HG03196 (cell line): ENCODE data around the gene NOXO1.

Source experiments
- ATAC-seq: cut with Tn5 transposase; IDR thresholded peaks from one replicate; pipeline ENCODE4 v1.9.1; 2021; ENCODE audit not compliant: unreplicated experiment

Gene NOXO1

DNA sequence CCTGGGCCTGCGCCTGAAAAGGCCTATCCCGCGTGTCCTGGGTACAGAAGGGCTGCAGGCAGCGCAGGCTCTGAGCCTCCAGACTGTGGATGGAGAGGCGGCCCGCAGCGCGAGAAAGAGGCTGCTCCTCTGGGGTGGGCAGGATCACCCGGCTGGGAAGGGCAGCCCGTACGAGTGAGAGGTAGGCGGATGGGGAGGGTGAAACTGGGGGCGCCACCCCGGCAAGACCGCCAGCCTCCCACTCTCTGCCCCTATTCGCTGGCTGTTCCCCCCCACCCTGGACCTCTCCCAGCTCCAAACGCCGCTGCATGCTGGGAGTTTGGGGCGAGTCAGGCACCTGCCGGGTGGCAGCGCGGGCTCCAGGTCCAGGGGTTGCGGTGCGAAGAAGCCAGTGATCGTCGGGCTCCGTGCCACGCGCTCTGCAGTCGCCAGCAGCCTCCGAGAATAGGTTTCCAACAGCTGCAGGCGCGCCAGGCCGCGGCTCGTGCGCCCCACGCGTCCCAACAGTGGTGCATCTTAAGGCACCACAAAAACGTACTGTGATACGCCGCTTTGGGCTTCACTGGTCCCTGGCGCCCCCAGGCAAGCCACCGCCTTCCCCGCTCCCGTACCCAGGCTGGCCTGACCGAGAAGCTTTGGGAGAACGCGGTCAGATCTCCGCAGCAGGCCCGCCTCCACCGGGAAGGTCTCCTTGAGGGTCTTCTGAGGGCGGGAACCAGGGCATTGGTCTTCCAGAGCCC, 1.1 kb downstream of the NOXO1 start:
- ATAC-seq: no peak

DNA sequence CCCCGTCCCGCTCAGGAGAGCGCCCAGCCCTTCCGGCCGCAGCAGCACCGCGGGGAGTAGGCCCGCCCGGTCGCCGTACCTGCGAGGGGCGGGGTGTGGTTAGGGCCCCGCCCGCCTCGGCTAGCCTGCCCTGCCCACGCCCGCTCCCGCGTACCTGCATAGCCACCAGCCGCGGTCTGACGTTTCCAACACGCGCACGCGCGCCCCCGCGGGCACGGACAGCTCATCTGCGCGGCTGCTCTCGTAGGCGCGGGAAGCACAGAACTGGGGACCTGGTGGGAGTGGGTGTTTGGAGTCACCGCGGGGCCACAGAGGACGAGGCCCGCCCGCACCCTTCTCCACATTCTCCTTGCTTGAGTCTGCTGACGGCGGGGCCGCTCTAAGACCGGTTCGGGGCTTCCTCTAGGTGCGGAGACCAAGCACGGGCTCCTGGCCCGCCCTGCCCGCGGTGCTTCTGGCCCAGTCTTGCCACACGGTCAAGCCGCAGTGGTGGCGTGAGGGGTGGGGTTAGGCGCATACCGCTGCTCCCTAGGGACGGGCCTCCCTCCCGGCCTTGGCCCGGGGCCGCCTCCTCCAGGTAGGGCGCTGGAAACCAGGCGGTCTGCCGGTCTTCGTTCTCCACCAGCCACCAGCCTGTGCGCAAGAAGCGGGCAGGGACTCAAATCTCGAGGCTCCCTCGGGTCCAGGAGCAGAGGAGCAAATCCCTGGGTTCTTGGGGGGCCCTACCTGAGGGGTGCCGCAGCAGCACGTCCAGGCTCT, 1.8 kb downstream of the NOXO1 start:
- ATAC-seq: no peak

DNA sequence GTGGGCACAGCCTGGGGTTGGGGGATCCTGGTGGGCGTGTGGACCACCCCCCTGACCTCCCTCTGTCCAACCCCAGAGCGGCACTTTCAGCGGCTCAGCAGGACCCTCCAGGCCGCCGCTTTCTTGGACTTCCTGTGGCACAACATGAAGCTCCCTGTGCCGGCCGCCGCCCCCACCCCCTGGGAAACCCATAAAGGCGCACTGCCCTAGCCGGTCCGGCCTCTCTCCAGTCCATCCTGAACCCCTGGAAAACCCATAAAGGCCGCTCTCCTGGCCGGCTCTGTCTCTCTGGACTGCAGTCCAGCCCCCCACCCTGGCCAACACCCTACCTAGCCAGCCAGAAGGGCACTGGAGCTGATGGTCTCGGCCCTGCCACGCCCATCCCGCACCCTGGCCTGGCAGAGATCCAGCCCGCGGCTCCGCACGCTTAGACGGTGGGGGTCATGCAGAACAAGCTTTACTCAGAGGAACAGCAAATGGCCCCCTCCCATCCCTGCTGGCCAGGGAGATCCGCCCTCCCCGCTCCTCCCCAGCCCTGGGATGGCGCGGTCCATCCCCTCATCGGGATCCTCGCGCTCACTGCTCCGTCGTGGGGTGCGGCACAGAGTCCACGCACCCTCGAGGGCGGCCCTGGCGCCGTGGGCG, 2.7 kb downstream of the NOXO1 start:
- ATAC-seq: no peak

DNA sequence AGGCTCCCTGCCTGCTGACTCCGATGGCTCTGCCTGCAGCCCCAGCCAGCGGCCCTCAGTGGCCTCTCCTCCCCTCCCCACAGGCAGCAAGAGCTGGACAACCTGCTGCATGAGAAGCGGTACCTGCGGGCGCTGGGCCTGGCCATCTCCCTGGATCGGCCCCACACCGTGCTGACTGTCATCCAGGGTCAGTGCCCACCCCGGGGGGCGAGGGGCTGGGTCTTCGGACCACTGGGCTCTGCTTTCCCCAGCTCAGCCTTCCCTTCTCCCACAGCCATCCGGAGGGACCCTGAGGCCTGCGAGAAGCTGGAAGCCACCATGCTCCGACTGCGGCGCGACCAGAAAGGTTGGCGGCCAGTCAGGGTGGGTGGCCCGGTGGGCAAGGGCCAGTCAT, 3.4 kb downstream of the NOXO1 start:
- ATAC-seq: no peak

DNA sequence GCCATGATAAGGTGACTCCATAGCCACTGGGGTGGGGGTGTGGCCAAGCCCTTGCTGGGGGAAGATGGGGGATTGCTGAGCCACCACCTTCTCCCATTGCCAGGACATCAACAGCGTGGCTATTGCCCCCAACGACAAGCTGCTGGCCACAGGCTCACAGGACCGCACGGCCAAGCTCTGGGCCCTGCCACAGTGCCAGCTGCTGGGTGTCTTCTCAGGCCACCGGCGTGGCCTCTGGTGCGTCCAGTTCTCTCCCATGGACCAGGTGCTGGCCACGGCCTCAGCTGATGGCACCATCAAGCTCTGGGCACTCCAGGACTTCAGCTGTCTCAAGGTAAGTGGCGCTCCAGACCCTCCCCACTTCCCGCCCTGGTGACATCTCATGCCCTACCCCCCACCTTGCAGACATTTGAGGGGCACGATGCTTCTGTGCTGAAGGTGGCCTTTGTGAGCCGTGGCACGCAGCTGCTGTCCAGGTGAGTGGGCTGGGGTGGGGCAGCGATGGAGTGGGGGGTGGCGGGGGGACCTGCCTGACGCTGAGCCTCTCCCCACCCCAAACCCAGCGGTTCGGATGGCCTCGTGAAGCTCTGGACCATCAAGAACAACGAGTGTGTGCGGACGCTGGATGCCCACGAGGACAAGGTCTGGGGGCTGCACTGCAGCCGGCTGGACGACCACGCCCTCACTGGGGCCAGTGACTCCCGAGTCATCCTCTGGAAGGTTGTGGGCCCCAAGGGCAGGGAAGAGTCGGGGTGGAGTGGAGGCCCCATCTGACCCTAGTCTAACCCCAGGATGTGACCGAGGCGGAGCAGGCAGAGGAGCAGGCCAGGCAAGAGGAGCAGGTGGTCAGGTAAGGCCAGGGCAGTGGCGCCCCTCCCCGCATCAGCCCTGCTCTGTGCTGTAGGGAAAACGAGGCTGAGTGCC, 4.1 kb downstream of the NOXO1 start:
- no peak for ATAC-seq

DNA sequence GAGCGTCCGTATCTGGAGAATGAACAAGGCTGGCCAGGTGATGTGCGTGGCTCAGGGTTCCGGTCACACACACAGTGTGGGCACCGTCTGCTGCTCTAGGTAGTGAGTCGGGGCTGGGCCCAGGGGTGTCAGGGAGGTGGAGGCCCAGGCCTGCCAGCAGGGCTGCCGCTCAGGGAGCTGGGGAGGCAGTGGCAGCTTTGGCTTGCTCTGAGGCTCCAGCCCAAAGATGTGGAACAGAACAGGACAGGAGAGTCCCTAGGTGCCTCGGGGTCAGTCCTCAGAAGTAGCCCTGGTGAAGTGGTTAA, 5.1 kb downstream of the NOXO1 start:
- no peak for ATAC-seq

DNA sequence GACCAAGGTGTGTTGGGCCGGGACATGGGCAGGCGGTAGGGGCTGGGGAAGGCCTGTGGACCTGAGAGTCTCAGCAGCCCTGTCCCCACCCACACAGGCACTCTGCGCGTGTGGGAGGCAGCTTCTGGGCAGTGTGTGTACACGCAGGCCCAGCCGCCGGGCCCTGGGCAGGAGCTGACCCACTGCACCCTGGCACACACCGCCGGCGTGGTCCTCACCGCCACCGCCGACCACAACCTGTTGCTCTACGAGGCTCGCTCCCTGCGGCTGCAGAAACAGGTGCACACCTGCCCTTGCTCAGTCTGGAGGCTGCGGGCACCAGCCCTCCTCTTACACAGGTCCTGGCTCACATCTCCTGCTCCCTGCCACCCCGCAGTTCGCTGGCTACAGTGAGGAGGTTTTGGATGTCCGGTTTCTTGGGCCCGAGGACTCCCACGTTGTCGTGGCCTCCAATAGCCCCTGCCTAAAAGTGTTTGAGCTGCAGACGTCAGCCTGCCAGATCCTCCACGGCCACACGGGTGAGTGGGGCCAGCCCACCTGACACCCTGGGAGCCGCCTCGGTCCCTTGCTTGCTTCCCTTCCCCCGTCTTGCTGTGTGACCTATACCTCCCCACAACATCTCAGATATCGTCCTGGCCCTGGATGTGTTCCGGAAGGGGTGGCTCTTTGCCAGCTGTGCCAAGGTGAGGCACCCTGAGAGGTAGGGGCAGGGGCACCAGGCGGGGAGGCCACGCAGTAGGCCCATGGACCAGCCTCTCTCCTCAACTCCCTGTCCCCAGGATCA, 5.6 kb downstream of the NOXO1 start:
- ATAC-seq: no peak

DNA sequence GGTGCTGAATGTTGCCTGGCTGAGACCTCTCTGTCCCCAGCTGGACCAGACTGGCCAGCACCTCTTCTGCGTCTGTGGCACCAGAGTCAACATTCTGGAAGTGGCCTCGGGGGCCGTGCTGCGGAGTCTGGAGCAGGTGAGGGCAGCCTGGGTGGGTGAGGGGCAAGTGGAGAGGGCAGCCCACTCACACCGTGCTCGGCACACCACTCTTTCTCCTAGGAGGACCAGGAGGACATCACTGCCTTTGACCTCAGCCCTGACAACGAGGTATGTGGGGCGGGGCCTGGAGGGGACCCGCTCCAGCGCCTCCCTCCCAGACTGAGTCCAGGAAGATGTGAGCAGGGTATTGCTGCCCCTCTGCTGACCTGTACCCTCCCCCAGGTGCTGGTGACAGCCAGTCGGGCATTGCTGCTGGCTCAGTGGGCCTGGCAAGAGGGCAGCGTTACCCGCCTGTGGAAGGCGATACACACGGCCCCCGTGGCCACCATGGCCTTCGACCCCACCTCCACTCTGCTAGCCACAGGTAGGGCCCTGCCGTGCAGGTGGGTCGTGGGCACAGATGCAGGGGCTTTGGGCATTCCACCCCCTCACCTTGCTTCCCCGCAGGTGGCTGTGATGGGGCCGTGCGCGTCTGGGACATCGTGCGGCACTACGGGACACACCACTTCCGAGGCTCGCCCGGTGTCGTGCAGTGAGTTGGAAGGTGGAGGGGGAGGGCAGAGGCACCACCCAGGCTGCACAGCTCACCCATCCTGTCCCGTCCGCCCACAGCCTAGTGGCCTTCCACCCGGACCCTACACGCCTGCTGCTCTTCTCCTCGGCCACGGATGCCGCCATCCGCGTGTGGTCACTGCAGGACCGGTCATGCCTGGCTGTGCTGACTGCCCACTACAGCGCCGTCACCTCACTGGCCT, 6.9 kb downstream of the NOXO1 start:
- ATAC-seq: no peak

DNA sequence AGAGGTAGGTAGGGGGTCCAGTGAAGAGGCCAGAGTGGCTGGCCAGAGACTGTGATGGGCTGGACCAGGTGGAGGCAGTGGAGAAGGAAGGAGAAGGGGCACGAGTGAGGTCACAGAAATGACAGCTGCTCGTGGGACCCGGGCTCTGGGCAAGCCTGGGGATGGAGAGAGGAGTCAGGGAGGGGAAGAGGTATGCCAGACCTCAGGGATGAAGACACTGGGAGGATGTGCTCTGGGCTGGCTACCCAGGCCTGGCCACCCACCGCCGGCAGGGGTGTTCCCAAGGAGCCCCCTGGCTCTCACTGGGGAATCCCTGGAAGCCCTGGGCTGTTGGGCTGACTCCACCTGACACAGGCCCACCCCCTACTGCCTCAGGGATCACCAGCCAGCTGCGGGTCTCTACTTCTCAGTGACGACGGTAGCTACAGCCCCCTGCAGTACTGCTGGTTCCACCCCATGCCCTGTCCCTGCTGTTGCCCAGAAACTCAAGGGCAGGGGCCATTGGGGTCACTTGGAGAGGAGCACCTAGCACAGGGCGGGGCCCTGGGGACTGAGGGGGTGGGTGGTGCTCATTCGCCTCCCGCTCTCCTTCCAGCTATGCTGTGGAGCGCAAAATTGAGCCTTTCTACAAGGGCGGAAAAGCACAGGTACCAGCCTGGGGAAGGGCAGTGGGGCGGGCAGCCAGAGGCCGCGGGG, 7.7 kb downstream of the NOXO1 start:
- ATAC-seq: no peak

DNA sequence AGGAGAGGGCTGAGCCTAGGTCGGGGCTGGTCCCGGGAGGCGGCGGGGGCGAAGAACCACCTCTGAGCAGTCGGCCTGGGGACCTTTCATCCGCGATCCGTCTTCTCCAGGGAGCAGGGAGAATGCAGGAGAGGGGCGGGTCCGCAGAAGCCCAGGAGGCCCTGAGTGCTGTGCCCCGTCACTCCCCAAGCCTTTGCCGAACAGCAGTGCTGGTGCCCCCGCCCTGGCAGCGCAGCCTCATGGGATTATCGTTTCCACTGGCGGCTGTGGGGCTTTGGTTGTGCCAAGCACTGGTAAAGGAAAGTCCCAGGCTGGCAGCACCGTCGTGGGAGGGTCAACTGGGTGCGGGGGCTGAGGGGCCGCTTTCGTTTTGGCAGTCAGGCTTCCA, 8.8 kb downstream of the NOXO1 start:
- ATAC-seq: no peak

DNA sequence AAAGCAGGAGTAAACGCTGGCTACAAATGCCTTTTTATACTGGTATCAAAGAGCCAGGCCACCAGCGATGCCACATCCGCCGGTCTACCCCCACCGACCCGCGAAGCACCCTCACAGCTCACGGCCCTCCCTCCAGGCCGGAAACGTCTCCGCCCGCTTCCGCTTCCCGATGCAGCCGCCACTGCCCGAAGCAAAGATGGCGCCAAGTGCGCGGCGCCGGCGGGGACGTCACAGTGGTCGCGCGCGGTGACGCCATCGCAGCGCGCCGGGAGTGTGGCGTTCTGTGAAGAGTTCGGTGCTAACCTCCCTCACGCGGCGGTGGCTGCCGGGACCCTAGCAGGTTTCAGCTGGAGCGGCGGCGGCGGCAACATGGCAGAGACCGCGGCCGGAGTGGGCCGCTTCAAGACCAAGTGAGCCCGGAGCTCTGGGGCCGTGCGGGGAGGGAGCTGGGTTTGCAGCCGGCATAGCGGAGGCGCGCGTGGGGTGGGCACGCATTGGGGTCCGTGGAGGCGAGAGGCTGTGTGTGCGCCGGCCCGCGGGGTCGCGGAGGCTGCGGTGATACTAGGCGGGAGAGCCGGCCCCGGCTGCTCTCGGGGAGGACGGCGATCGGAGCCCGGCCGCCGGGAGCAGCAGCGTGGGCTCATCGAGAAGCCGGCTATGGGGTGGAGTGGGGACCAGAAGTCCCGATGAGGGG, 9.3 kb downstream of the NOXO1 start, which contains the start of gene TBL3:
TSS of gene TBL3 (plus strand) at position 258 of the 694 bp plus-strand sequence. CDS start at position 370, 112 bp downstream.
- ATAC-seq: peak; percentile 64

DNA sequence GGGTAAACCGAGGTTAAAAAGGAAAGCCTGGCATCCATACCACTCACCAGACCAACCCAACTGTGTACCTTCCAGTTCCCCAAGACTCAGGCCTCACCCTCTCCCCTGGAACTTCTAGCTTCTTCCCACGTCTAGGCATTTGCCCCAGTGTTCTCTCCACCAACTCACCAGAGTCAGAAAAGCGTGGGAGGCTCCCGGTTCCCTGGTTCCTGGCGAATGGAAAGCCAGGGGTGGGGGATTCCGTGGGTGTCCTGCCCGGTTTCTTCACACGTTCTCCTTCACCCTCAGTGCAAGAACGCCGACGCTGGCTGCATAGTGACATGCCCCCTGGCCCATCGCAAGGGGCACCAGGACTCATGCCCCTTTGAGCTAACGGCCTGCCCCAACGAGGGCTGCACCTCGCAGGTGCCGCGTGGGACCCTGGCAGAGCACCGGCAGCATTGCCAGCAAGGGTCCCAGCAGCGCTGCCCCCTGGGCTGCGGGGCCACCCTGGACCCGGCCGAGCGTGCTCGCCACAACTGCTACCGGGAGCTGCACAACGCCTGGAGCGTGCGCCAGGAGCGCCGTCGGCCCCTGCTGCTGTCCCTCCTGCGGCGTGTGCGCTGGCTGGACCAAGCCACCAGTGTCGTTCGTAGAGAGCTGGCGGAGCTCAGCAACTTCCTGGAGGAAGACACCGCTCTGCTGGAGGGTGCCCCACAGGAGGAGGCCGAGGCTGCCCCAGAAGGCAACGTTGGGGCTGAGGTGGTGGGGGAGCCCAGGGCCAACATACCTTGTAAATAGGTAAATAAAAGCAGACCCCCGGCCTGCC, 12.9 kb downstream of the NOXO1 start:
- no peak for ATAC-seq

DNA sequence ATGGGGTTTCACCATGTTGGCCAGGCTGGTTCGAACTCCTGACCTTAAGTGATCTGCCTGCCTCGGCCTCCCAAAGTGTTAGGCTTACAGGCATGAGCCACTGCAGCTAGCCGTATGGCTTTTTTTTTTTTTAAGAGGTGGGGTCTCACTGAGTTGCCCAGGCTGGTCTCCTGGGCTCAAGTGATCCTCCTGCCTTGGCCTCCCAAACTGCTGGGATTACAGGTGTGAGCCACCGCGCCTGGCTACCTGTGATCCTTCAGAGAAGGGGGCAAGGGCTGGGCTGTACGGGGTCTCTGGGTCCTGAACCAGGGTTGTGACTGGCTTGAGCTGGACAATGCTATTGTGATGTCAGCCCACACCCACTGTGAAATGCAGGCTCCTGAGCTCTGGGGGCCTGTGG, 14.8 kb downstream of the NOXO1 start, which contains the start of gene RNF151:
TSS of gene RNF151 (plus strand) at position 397 of the 400 bp plus-strand sequence. CDS start 26 bp downstream, outside the sequence.
- ATAC-seq: no peak

DNA sequence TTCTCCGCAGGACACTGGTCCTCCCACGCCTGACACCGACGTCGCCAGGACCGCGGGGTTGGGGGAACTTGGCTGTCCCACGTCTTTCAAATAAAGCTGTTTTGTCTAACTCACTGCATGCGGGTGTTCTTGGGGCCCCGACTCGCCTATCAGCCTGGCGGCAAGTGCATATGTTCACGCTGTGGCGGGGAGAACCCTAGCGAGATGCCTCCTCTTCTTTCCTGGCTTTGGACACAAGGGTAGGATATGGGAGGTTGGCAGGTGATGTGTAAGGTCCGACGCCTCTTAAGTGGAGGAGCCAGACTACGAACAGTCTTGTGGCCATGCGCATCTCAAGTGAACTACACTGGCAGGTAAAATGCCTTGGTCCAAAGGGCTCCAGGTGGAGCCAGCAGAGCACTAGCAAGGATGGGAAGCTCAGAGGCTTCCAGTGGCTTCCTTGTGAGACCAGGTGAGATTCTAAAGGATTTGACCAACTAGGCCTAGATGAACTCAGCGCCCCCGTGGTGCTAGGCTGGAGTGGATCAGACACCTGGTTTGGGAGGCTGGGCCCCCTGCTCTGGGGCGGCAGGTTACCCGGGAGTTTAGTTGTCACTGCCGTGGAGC, 15.8 kb downstream of the NOXO1 start:
- no peak for ATAC-seq

DNA sequence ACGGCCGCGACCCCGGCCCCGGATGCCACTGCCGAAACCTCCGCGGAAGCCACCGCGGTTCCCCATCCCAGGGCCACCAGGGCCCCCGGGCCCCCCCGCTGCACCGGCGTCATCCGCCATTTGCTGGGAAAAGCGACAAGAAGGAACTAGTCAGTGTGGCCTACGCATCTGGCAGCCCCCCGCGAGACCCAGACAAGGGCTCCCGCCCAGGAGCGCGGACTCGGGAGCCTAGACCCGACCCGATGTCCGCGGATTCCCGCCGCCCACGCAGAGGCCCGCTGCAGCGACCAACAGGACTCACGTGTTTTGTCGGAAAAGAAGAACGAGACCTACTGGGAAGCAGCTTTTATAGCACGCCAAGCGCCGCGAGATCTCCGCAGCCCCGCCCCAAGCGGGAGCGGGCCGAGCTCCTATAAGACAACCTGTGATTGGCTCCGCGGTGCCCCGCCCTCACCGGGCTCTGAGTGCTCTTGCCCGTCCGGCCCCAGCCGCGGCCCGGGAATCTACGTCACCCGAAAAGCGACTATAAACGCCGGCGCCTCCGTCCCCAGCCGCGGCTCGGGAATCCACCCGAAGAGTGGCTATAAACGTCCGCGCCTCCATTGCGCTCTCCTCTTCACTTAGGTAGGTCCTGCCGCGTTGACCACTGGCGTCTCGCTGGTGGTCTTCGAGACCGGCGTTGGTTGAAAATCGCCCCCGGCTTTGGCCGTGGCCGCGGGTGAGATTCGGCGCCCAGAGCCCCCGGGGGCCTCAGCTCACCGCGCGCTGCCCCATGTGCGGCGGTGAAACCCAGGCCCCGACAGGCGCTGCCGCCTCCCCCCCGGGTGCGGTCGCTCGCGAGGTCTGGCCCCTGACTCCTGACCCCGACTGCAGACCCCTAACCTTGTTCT, 16.5 kb downstream of the NOXO1 start, which contains the start of gene RPS2:
TSS of gene RPS2 (minus strand) at position 321 of the 890 bp plus-strand sequence. CDS start at position 120, 201 bp downstream.
- peak; percentile 74 for ATAC-seq
